ENCODE measurements around the gene ALOX5.

Gene ALOX5

GRCh38 chr10:45425621-45426563, 51.9 kb downstream of the ALOX5 start:
- DNase-seq: no peak

- DNase-seq: no peak
These were observed 53.4 kb downstream of the ALOX5 start for GRCh38 chr10:45427262-45427969.

- DNase-seq: no peak
These were observed 54.0 kb downstream of the ALOX5 start for GRCh38 chr10:45427970-45428366.

- DNase-seq: no peak
These were observed 54.8 kb downstream of the ALOX5 start for GRCh38 chr10:45428611-45429510.

GRCh38 chr10:45429790-45430189, 55.8 kb downstream of the ALOX5 start:
- no peak for DNase-seq

GRCh38 chr10:45432113-45432512, 58.1 kb downstream of the ALOX5 start:
- no peak for DNase-seq

- DNase-seq: no peak
These were observed 58.9 kb downstream of the ALOX5 start for GRCh38 chr10:45432700-45433472.

GRCh38 chr10:45433716-45434469, 59.9 kb downstream of the ALOX5 start:
- DNase-seq: no peak

- DNase-seq: peak in 1 of 2 donors; percentile 44
These were observed 63.8 kb downstream of the ALOX5 start for GRCh38 chr10:45437587-45438465.

GRCh38 chr10:45438466-45439090, 64.6 kb downstream of the ALOX5 start:
- no peak for DNase-seq

- DNase-seq: no peak
These were observed 65.3 kb downstream of the ALOX5 start for GRCh38 chr10:45439365-45439764.

- no peak for DNase-seq
These were observed 65.9 kb downstream of the ALOX5 start for GRCh38 chr10:45439873-45440272.

GRCh38 chr10:45440511-45441062, 66.6 kb downstream of the ALOX5 start:
- DNase-seq: no peak

GRCh38 chr10:45441239-45442190, 67.5 kb downstream of the ALOX5 start:
- no peak for DNase-seq

GRCh38 chr10:45442251-45442650, 68.2 kb downstream of the ALOX5 start:
- no peak for DNase-seq

- no peak for DNase-seq
These were observed 68.6 kb downstream of the ALOX5 start for GRCh38 chr10:45442662-45443061.

- DNase-seq: no peak
These were observed 69.3 kb downstream of the ALOX5 start for GRCh38 chr10:45443101-45444009.

Data from bone marrow (tissue), 2 donors.